Left ventricle myocardium inferior (tissue), 1 donor: Measurements from ENCODE around the gene NR2E1. TPM values are rescaled to one million over a fixed set of nuclear protein-coding genes. Genes with fewer than 3 reads are reported as not detected.

Experiments used
- DNase-seq: peaks from one replicate; pipeline ENCODE4 v3.0.0-alpha.2; 2020
- H3K27ac ChIP-seq: fragments of 200-600 bp; replicated peaks from 2 replicates; pipeline ENCODE4 v1.8.0; 2021
- H3K27me3 ChIP-seq: fragments of 200-600 bp; 2 replicates; pipeline ENCODE4 v1.8.0; 2021; ENCODE audit warnings: low read depth
- H3K36me3 ChIP-seq: fragments of 200-600 bp; 2 replicates; pipeline ENCODE4 v1.8.0; 2021
- H3K4me1 ChIP-seq: fragments of 200-600 bp; 2 replicates; pipeline ENCODE4 v1.8.0; 2021
- H3K4me3 ChIP-seq: fragments of 200-600 bp; 2 replicates; pipeline ENCODE4 v1.8.0; 2021; ENCODE audit warnings: mild to moderate bottlenecking, moderate library complexity
- H3K9me3 ChIP-seq: fragments of 200-600 bp; replicated peaks from 2 replicates; pipeline ENCODE4 v1.8.0; 2021
- intact Hi-C: fragments of 100-400 bp; cut with micrococcal nuclease; formaldehyde crosslinking; loops from one replicate; pipeline ENCODE4 v1.11.0; 2022
- total RNA-seq: library from RNA; stranded (reverse); fragmentation: NEBNext Ultra II Directional; extraction: Animal tissue kit (Norgen Biotek cat#: 25700); gene quantifications from one replicate; pipeline ENCODE4 v1.2.1, GENCODE V29; 2021
- TF ChIP-seq, protein P1 (sequence below): fragments of 200-600 bp; IDR thresholded peaks from 2 replicates; pipeline ENCODE4 v1.8.0; 2021; ENCODE audit warnings: antibody characterized with exemption, mild to moderate bottlenecking, borderline replicate concordance
- donor health status: DM: no; HTN: yes; CAD: no; lungs with severe emphysema.

Gene NR2E1
- total RNA-seq, 1 donor from 2014 or later, result not detected

- Histone ChIP-seq H3K9me3 (no peaks in the 10 kb centered on the region), H3K27ac (no peak overlapping the region), H3K36me3 (no peaks in the 10 kb centered on the region), H3K4me1 (no peaks in the 10 kb centered on the region), H3K27me3 (peaks cover 75% of the 10 kb centered on the region), H3K4me3 (no peak overlapping the region)
- no peak for DNase-seq
- intact Hi-C loops, result no loop called here
- TF ChIP-seq, protein P1, sequence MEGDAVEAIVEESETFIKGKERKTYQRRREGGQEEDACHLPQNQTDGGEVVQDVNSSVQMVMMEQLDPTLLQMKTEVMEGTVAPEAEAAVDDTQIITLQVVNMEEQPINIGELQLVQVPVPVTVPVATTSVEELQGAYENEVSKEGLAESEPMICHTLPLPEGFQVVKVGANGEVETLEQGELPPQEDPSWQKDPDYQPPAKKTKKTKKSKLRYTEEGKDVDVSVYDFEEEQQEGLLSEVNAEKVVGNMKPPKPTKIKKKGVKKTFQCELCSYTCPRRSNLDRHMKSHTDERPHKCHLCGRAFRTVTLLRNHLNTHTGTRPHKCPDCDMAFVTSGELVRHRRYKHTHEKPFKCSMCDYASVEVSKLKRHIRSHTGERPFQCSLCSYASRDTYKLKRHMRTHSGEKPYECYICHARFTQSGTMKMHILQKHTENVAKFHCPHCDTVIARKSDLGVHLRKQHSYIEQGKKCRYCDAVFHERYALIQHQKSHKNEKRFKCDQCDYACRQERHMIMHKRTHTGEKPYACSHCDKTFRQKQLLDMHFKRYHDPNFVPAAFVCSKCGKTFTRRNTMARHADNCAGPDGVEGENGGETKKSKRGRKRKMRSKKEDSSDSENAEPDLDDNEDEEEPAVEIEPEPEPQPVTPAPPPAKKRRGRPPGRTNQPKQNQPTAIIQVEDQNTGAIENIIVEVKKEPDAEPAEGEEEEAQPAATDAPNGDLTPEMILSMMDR, result no peak
Measured at GRCh38 chr6:108186226-108186625, 20.4 kb downstream of the NR2E1 start.

DNA sequence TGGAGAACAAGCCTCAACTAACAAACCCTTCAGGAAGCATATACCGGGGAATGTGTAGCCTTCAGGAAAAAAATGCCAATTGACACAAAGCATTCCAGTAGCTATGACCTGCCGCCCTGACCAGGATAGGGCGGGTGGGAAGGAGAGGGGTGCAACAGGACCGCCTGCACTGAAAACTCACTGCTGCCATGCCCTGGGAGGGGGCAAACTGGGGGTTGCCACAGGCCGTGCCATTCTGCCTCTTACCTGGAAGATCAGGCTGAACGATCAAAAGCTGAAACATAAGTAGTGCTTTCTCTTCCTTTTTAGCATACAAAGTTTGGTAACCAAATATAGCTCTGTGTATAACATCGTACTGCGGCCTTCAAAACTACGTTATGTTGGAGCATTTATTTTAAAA lies 21.7 kb downstream of the NR2E1 start:
- Histone ChIP-seq H3K27me3 (peaks cover 73% of the 10 kb centered on the region), H3K4me3 (no peak overlapping the region), H3K36me3 (no peaks in the 10 kb centered on the region), H3K27ac (no peak overlapping the region), H3K4me1 (no peaks in the 10 kb centered on the region), H3K9me3 (no peaks in the 10 kb centered on the region)
- TF ChIP-seq, protein P1, result no peak
- intact Hi-C loops, result no loop called here
- no peak for DNase-seq

- intact Hi-C loops, result no loop called here
- no peaks in the 10 kb centered on the region for H3K4me1 ChIP-seq
Measured at GRCh38 chr6:108193131-108193530, 27.3 kb downstream of the NR2E1 start.

GRCh38 chr6:108193835-108194234 lies 28.0 kb downstream of the NR2E1 start:
- H3K4me1 ChIP-seq, result no peaks in the 10 kb centered on the region
- H3K9me3 ChIP-seq, result no peaks in the 10 kb centered on the region
- H3K27me3 ChIP-seq, result peaks cover 60% of the 10 kb centered on the region
- intact Hi-C loops, result no loop called here
- H3K27ac ChIP-seq, result no peak overlapping the region
- H3K4me3 ChIP-seq, result no peak overlapping the region
- DNase-seq, result no peak
- no peaks in the 10 kb centered on the region for H3K36me3 ChIP-seq
- TF ChIP-seq, protein P1, result no peak

More at GRCh38 chr6:108193131-108193530, 27.3 kb downstream of the NR2E1 start:
- Histone ChIP-seq H3K4me3 (no peak overlapping the region), H3K36me3 (no peaks in the 10 kb centered on the region), H3K27me3 (peaks cover 64% of the 10 kb centered on the region), H3K9me3 (no peaks in the 10 kb centered on the region), H3K27ac (no peak overlapping the region)
- no peak for DNase-seq
- TF ChIP-seq, protein P1, result no peak

- Histone ChIP-seq H3K36me3 (no peaks in the 10 kb centered on the region), H3K27ac (no peak overlapping the region), H3K9me3 (no peaks in the 10 kb centered on the region), H3K4me3 (no peak overlapping the region), H3K4me1 (no peaks in the 10 kb centered on the region), H3K27me3 (peaks cover 54% of the 10 kb centered on the region)
- no peak for DNase-seq
- TF ChIP-seq, protein P1, result no peak
- intact Hi-C loops, result no loop called here
Measured at GRCh38 chr6:108194503-108194902, 28.7 kb downstream of the NR2E1 start.

- no peak overlapping the region for H3K27ac ChIP-seq
- intact Hi-C loops, result no loop called here
- no peak for DNase-seq
- H3K27me3 ChIP-seq, result peaks cover 47% of the 10 kb centered on the region
- H3K4me1 ChIP-seq, result no peaks in the 10 kb centered on the region
- no peaks in the 10 kb centered on the region for H3K9me3 ChIP-seq
- TF ChIP-seq, protein P1, result no peak
- no peaks in the 10 kb centered on the region for H3K36me3 ChIP-seq
- no peak overlapping the region for H3K4me3 ChIP-seq
Measured at GRCh38 chr6:108195209-108195608, 29.4 kb downstream of the NR2E1 start.
